Central memory CD4-positive, alpha-beta T cell (primary cell): ENCODE results near the gene CAD.

Source experiments
- DNase-seq: peaks from one replicate; pipeline ENCODE4 v3.0.0; 2022

CAD gene

GRCh38 chr2:27231921-27232320, 14.8 kb downstream of the CAD start:
- DNase-seq = no peak

GRCh38 chr2:27233341-27233740, 16.2 kb downstream of the CAD start:
- DNase-seq = no peak

- no peak for DNase-seq
Measured at GRCh38 chr2:27236136-27236535, 19.0 kb downstream of the CAD start.

GRCh38 chr2:27236626-27237025, 19.5 kb downstream of the CAD start:
- DNase-seq = no peak

GRCh38 chr2:27237341-27237945, 20.3 kb downstream of the CAD start:
- no peak for DNase-seq

GRCh38 chr2:27238976-27239375, 21.8 kb downstream of the CAD start:
- DNase-seq = no peak

- no peak for DNase-seq
Measured at GRCh38 chr2:27240406-27240805, 23.2 kb downstream of the CAD start.

GRCh38 chr2:27241761-27242613, 24.8 kb downstream of the CAD start:
- no peak for DNase-seq

- DNase-seq = no peak
Measured at GRCh38 chr2:27242614-27242951, 25.4 kb downstream of the CAD start.

- DNase-seq = no peak
Measured at GRCh38 chr2:27243391-27244130, 26.4 kb downstream of the CAD start.

GRCh38 chr2:27245116-27245515, 27.9 kb downstream of the CAD start:
- no peak for DNase-seq

GRCh38 chr2:27245626-27246025, 28.5 kb downstream of the CAD start:
- no peak for DNase-seq

- DNase-seq = no peak
Measured at GRCh38 chr2:27247893-27248292, 30.7 kb downstream of the CAD start.

GRCh38 chr2:27249159-27249890, 32.2 kb downstream of the CAD start:
- no peak for DNase-seq

GRCh38 chr2:27249891-27250651, 32.9 kb downstream of the CAD start:
- peak; percentile 29 for DNase-seq

- no peak for DNase-seq
Measured at GRCh38 chr2:27250652-27251379, 33.6 kb downstream of the CAD start.

GRCh38 chr2:27251766-27252165, 34.6 kb downstream of the CAD start:
- DNase-seq = no peak

GRCh38 chr2:27255187-27255586, 38.0 kb downstream of the CAD start:
- DNase-seq = no peak

GRCh38 chr2:27255660-27256059, 38.5 kb downstream of the CAD start:
- DNase-seq = no peak

GRCh38 chr2:27256855-27257454, 39.8 kb downstream of the CAD start:
- no peak for DNase-seq

- no peak for DNase-seq
Measured at GRCh38 chr2:27258051-27258450, 40.9 kb downstream of the CAD start.
